Measurements from ENCODE around the gene SHC4.
"Not testable (repeated sequence)": the region's sequence is repeated elsewhere in the genome, so short reads cannot be mapped to it uniquely, and the experiment has no call there.

DNA sequence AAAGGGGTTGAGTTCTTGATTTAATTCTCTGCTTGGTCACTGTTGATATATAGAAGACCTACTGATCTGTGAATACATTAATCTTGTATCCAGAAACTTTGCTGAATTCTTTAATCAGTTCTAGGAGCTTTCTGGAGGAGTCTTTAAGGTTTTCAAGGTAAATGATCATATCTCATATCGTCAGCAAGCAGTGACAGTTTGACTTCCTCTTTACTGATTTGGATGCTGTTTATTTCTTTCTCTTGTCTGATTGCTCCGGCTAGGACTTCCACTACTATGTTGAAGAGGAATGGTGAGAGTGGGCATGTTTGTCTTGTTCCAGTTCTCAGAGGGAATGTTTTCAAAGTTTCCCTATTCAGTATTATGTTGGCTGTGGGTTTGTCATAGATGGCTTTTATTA is 54.4 kb downstream of the SHC4 start:
- not testable (repeated sequence) for TF ChIP-seq POLR2AphosphoS5 (IDR thresholded peaks at IDR 0.05)
- TF ChIP-seq, protein P1, sequence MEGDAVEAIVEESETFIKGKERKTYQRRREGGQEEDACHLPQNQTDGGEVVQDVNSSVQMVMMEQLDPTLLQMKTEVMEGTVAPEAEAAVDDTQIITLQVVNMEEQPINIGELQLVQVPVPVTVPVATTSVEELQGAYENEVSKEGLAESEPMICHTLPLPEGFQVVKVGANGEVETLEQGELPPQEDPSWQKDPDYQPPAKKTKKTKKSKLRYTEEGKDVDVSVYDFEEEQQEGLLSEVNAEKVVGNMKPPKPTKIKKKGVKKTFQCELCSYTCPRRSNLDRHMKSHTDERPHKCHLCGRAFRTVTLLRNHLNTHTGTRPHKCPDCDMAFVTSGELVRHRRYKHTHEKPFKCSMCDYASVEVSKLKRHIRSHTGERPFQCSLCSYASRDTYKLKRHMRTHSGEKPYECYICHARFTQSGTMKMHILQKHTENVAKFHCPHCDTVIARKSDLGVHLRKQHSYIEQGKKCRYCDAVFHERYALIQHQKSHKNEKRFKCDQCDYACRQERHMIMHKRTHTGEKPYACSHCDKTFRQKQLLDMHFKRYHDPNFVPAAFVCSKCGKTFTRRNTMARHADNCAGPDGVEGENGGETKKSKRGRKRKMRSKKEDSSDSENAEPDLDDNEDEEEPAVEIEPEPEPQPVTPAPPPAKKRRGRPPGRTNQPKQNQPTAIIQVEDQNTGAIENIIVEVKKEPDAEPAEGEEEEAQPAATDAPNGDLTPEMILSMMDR (IDR thresholded peaks at IDR 0.05) = not testable (repeated sequence)
